GM19025 (cell line): ENCODE data around the gene SLC18A2.
"Not testable (repeated sequence)": the region's sequence is repeated elsewhere in the genome, so short reads cannot be mapped to it uniquely, and the experiment has no call there.

Experiments
- ATAC-seq: cut with Tn5 transposase; IDR thresholded peaks from one replicate; pipeline ENCODE4 v1.9.1; 2021; ENCODE audit warnings: mild to moderate bottlenecking, low read depth, moderate library complexity; ENCODE audit not compliant: unreplicated experiment

Gene SLC18A2

GRCh38 chr10:117303451-117303850 is 62.5 kb downstream of the SLC18A2 start:
- not testable (repeated sequence) for ATAC-seq

GRCh38 chr10:117306674-117307073 is 65.8 kb downstream of the SLC18A2 start:
- ATAC-seq = no peak

- ATAC-seq = no peak
Measured at GRCh38 chr10:117311261-117311660, 70.3 kb downstream of the SLC18A2 start.

- no peak for ATAC-seq
Measured at GRCh38 chr10:117312430-117312829, 71.5 kb downstream of the SLC18A2 start.

GRCh38 chr10:117313641-117314040 is 72.7 kb downstream of the SLC18A2 start:
- ATAC-seq = no peak

- no peak for ATAC-seq
Measured at GRCh38 chr10:117316701-117317100, 75.8 kb downstream of the SLC18A2 start.

- ATAC-seq = no peak
Measured at GRCh38 chr10:117318909-117319308, 78.0 kb downstream of the SLC18A2 start.

- ATAC-seq = no peak
Measured at GRCh38 chr10:117320050-117320665, 79.2 kb downstream of the SLC18A2 start.

- ATAC-seq = no peak
Measured at GRCh38 chr10:117322260-117322659, 81.3 kb downstream of the SLC18A2 start.

GRCh38 chr10:117324367-117324766 is 83.5 kb downstream of the SLC18A2 start:
- no peak for ATAC-seq

- ATAC-seq = no peak
Measured at GRCh38 chr10:117327262-117327661, 86.3 kb downstream of the SLC18A2 start.
